ENCODE measurements around the gene URM1.
"Not testable (repeated sequence)": the region's sequence is repeated elsewhere in the genome, so short reads cannot be mapped to it uniquely, and the experiment has no call there.

Gene URM1

GRCh38 chr9:128422783-128423150 lies 51.6 kb downstream of the URM1 start:
- no peak overlapping the region for H3K27ac ChIP-seq
- TF ChIP-seq ZFX (IDR thresholded peaks at IDR 0.05; ENCODE audit: borderline replicate concordance) (no peak), CTCF (IDR thresholded peaks at IDR 0.05) (no peak)

GRCh38 chr9:128423356-128423755 lies 52.2 kb downstream of the URM1 start:
- H3K27ac ChIP-seq, result not testable (repeated sequence)

DNA sequence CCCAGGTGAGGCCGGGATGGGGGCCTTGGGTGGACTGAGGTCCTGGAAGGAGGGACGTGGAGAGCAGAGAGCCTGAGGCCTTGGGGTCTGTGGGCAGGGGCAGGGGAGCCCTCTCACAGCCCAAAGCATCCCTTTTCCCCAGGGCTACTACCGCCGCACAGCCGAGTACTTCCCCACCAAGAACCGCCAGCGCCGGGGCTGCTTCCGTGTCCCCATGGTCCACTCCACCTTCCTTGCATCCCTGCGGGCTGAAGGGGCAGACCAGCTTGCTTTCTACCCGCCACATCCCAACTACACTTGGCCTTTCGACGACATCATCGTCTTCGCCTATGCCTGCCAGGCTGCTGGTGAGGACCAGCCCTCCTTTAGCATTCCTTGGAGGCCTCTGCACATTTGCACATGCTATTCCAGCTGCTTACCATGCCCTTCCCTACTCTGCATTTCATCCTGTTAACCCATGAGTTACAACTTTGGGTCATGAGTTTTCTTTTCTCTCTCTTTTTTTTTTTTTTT lies 53.1 kb downstream of the URM1 start:
- H3K27ac ChIP-seq, result no peak overlapping the region
- no peak for TF ChIP-seq ZFX (IDR thresholded peaks at IDR 0.05; ENCODE audit: borderline replicate concordance)
- TF ChIP-seq CTCF (IDR thresholded peaks at IDR 0.05), result no peak

DNA sequence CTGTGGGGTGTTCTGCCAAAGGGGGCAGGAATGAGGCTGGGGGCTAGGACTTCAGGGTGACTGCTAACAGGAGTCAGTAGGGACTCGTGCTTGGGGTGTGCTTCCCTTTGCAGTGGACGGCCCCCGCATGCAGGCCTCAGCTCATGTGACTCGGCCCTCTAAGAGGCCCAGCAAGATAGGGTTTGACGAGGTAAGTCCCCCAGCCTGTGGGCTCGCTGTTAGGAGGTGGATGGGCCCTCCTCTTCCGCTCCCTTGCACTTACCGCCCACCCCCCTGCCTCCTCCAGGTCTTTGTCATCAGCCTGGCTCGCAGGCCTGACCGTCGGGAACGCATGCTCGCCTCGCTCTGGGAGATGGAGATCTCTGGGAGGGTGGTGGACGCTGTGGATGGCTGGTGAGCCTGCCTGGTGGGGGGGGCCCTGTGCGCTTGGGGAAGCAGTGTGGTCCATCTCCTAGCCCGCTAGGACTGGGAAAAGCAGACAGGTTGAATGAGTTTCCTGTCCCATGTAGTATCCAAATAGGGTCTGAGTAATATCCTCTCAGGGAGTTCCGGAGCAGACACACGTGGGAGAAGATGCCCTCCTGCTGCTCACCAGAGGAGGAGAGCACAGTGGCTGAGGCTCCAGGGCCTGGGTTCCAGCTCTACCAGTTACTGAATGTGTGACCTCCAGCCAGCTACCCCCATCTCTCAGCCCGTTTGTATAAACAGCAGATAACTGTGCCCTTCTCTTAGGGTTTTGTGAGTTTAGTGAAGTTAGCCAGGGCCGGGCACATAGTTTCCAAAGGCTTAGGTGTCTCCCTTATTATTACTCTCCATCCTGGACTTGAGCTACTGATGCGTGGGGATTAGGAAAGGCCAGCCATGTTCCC lies 57.7 kb downstream of the URM1 start:
- no peak overlapping the region for H3K27ac ChIP-seq
- TF ChIP-seq ZFX (IDR thresholded peaks at IDR 0.05; ENCODE audit: borderline replicate concordance), result no peak
- TF ChIP-seq CTCF (IDR thresholded peaks at IDR 0.05), result no peak

DNA sequence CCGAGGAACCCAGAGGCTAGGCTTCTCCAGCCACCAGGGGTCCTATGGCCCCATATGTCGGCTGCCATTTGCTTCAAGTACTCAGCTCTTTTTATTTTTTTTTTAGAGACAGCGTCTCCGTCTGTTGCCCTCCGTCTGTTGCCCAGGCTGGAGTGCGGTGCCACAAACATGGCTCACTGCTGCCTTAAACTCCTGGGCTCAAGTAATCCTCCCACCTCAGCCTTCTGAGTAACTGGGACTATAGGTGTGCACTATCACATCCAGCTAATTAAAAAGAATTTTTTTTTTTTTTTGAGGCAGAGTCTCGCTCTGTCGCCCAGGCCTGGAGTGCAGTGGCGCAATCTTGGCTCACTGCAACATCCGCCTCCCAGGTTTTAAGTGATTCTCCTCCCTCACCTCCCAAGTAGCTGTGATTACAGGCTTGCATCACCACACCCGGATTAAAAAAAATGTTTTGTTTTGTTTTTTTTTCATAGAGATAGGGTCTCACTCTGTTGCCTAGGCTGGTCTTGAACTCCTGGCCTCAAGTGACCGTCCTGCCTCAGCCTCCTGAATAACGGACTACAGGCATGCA lies 58.4 kb downstream of the URM1 start:
- no peak overlapping the region for H3K27ac ChIP-seq
- no peak for TF ChIP-seq CTCF (IDR thresholded peaks at IDR 0.05)
- TF ChIP-seq ZFX (IDR thresholded peaks at IDR 0.05; ENCODE audit: borderline replicate concordance), result no peak

DNA sequence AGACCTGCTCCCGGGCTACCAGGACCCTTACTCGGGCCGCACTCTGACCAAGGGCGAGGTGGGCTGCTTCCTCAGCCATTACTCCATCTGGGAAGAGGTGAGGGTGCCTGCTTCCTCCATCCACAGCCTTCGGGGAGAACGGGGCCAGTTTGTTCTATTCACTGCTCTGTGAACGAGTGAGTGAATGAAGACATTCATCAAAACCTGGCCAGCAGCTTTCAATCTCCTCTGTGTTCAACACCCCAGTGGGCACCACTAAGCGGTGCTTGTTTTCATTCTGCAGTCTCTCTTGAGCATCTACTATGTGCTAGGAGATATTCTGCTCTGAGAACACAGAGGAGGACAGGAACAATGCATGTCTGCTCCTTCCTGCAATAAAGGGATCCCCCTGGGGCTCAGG lies 60.0 kb downstream of the URM1 start:
- TF ChIP-seq CTCF (IDR thresholded peaks at IDR 0.05) (no peak), ZFX (IDR thresholded peaks at IDR 0.05; ENCODE audit: borderline replicate concordance) (no peak)
- H3K27ac ChIP-seq, result no peak overlapping the region

GRCh38 chr9:128434340-128434739 lies 63.2 kb downstream of the URM1 start:
- TF ChIP-seq CTCF (IDR thresholded peaks at IDR 0.05) (no peak), ZFX (IDR thresholded peaks at IDR 0.05; ENCODE audit: borderline replicate concordance) (no peak)
- H3K27ac ChIP-seq, result no peak overlapping the region

Data from 22Rv1 (cell line).